Sigmoid colon (tissue), 7 donors: ENCODE measurements around the gene STYXL2. TPM values are rescaled to one million over a fixed set of nuclear protein-coding genes. Genes with fewer than 3 reads are reported as not detected.

Experiments
- DNase-seq: peaks from one replicate; pipeline ENCODE4 v3.0.0-alpha.2; 2019
- H3K27ac ChIP-seq, 4 donors: fragments of 200-600 bp; sonication (generic); one replicate each; pipeline ENCODE4 v1.5.1; 2016 to 2019; ENCODE audit warnings: mild to moderate bottlenecking in 1 of 4
- H3K27me3 ChIP-seq, 3 donors: fragments of 200-600 bp; sonication (generic); one replicate each; pipeline ENCODE4 v1.5.1; 2019; ENCODE audit warnings: mild to moderate bottlenecking in 1 of 3
- H3K36me3 ChIP-seq, 4 donors: fragments of 200-600 bp; sonication (generic); one replicate each; pipeline ENCODE4 v1.5.1; 2016 to 2019
- H3K4me1 ChIP-seq, 4 donors: fragments of 200-600 bp; sonication (generic); one replicate each; pipeline ENCODE4 v1.5.1; 2017 to 2019
- H3K4me3 ChIP-seq, 4 donors: fragments of 200-600 bp; sonication (generic); one replicate each; pipeline ENCODE4 v1.5.1; 2017 to 2019; ENCODE audit warnings: mild to moderate bottlenecking in 2 of 4, moderate library complexity in 1 of 4
- H3K9me3 ChIP-seq, 4 donors: fragments of 200-600 bp in 3 of 4; sonication (generic) in 3 of 4; one replicate each; pipeline versions ENCODE4 v1.5.1 to v1.6.1; 2013 to 2019
- EP300 ChIP-seq, 4 donors: sonication (generic); formaldehyde crosslinking; IDR thresholded peaks; one replicate each; pipeline ENCODE4 v1.6.1; 2017; ENCODE audit warnings: antibody characterized with exemption in 4 of 4
- POLR2A ChIP-seq, 2 donors: fragments of 450-650 bp; IDR thresholded peaks; one replicate each; pipeline ENCODE4 v1.6.1; 2016; ENCODE audit warnings: antibody characterized with exemption in 2 of 2, mild to moderate bottlenecking in 2 of 2, moderate library complexity in 2 of 2
- POLR2AphosphoS5 ChIP-seq, 4 donors: sonication (generic); formaldehyde crosslinking; IDR thresholded peaks; one replicate each; pipeline ENCODE4 v1.6.1; 2017; ENCODE audit warnings: antibody characterized with exemption in 4 of 4
- WGBS, 2 donors: extraction: QIAGEN DNeasy Blood & Tissue Kit; methylation state at CpG; one replicate each; pipeline ENCODE4 v1.1.7; 2013; 5-methylcytosine and 5-hydroxymethylcytosine counted together
- intact Hi-C: fragments of 100-400 bp; cut with DNase I; formaldehyde crosslinking; loops from one replicate; pipeline ENCODE4 v1.15.1; 2023
- polyA plus RNA-seq, 3 donors: library from polyadenylated mRNA; stranded (reverse); fragments of 200-250 nt; gene quantifications; one replicate each; pipeline ENCODE4 v1.2.3, GENCODE V29; 2013
- total RNA-seq, 4 donors: library from RNA; depleted of rRNA; stranded (reverse); fragments of >200 nt; gene quantifications; one replicate each; pipeline ENCODE4 v1.1.0, GENCODE V29; 2016
- TF ChIP-seq, protein P1 (sequence below), 4 experiments: fragments of 450-650 bp in 3 of 4; fragments of 200-600 bp in 1 of 4; IDR thresholded peaks; one replicate each; pipeline ENCODE4 v1.5.1; 2016 to 2019; ENCODE audit warnings: antibody characterized with exemption in 4 of 4, mild to moderate bottlenecking in 3 of 4, moderate library complexity in 2 of 4
- donor health status: healthy with polysubstance abuse.
- donor health status: Bipolar disorder and iron deficiency.
- donor health status: healthy.

Gene STYXL2
- total and polyA plus RNA-seq, 7 donors = 0.01 to 0.23 (median 0.16) TPM; not detected in 4

GRCh38 chr1:167110586-167110985 lies 16.7 kb downstream of the STYXL2 start:
- peaks cover 0 to 2% (median 0%) of the 10 kb centered on the region in 4 donors for H3K9me3 ChIP-seq
- no peak for TF ChIP-seq POLR2A (IDR thresholded peaks at IDR 0.05)
- no peak for TF ChIP-seq EP300 (IDR thresholded peaks at IDR 0.05)
- no peak for TF ChIP-seq POLR2AphosphoS5 (IDR thresholded peaks at IDR 0.05)
- TF ChIP-seq, protein P1, sequence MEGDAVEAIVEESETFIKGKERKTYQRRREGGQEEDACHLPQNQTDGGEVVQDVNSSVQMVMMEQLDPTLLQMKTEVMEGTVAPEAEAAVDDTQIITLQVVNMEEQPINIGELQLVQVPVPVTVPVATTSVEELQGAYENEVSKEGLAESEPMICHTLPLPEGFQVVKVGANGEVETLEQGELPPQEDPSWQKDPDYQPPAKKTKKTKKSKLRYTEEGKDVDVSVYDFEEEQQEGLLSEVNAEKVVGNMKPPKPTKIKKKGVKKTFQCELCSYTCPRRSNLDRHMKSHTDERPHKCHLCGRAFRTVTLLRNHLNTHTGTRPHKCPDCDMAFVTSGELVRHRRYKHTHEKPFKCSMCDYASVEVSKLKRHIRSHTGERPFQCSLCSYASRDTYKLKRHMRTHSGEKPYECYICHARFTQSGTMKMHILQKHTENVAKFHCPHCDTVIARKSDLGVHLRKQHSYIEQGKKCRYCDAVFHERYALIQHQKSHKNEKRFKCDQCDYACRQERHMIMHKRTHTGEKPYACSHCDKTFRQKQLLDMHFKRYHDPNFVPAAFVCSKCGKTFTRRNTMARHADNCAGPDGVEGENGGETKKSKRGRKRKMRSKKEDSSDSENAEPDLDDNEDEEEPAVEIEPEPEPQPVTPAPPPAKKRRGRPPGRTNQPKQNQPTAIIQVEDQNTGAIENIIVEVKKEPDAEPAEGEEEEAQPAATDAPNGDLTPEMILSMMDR (IDR thresholded peaks at IDR 0.05) = no peak
- no peak for DNase-seq
- no peaks in the 10 kb centered on the region for H3K27me3 ChIP-seq
- no peak overlapping the region for H3K4me3 ChIP-seq
- peaks cover 0 to 7% (median 2%) of the 10 kb centered on the region in 4 donors for H3K4me1 ChIP-seq
- intact Hi-C loops = no loop called here
- H3K36me3 ChIP-seq = no peaks in the 10 kb centered on the region
- no peak overlapping the region for H3K27ac ChIP-seq
- 52 to 90% methylated on average over 3 of the region's 3 CpGs for WGBS, 2 donors

DNA sequence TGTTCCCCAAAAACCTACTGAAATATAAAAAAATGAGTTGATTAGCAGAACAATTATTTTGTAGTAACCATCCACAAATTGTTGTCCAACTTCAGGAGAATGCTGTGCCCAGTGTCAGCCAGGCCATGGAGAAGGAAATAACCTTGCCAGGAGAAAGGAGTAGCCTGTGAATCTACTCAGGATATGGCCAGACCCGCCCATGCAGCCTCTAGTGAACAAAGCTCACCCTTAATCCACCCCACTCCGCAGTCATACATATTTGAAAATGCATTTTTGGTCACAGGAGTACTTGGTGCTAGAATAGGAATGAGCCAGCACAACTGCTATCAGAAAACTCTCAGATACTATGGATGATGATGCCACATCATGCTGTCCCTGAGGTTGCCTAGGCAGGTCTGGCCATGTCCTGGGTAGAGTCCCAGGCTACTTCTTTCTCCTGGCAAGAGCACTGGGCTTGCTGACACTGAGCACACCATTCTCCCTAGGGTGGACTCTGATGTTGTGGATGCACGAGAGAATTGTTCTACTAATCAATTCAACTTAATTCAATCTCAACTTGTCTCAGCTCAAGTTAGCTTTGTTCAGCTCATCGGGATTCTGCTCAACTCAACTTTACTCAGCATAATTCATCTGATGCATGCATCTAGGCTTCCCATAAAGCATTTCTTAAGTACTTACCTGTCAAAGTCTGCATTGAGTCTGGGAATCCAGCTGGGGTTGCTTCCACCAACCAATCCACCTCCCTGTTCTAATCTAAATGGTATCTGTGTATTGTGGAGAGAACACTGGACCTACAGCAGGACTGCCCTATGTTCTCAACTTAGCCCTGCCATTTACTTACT lies 18.2 kb downstream of the STYXL2 start:
- WGBS, 2 donors = 68 to 90% methylated on average over 4 of the region's 4 CpGs
- Histone ChIP-seq H3K9me3 (peaks cover 0 to 2% (median 0%) of the 10 kb centered on the region in 4 donors), H3K27me3 (peaks cover 0 to 2% (median 0%) of the 10 kb centered on the region in 3 donors), H3K27ac (no peak overlapping the region), H3K4me3 (no peak overlapping the region), H3K4me1 (no peaks in the 10 kb centered on the region), H3K36me3 (no peaks in the 10 kb centered on the region)
- intact Hi-C loops = no loop called here
- TF ChIP-seq POLR2A (IDR thresholded peaks at IDR 0.05) (no peak), EP300 (IDR thresholded peaks at IDR 0.05) (no peak), POLR2AphosphoS5 (IDR thresholded peaks at IDR 0.05) (no peak)
- TF ChIP-seq, protein P1 (IDR thresholded peaks at IDR 0.05) = no peak
- DNase-seq = no peak

GRCh38 chr1:167114725-167115124 lies 20.9 kb downstream of the STYXL2 start:
- H3K4me3 ChIP-seq = no peak overlapping the region
- H3K27ac ChIP-seq = no peak overlapping the region
- H3K9me3 ChIP-seq = peaks cover 0 to 2% (median 0%) of the 10 kb centered on the region in 4 donors
- H3K36me3 ChIP-seq = no peaks in the 10 kb centered on the region
- peaks cover 3 to 12% (median 4%) of the 10 kb centered on the region in 3 donors for H3K27me3 ChIP-seq
- H3K4me1 ChIP-seq = no peaks in the 10 kb centered on the region
- TF ChIP-seq, protein P1 (IDR thresholded peaks at IDR 0.05) = no peak
- TF ChIP-seq POLR2AphosphoS5 (IDR thresholded peaks at IDR 0.05) (no peak), POLR2A (IDR thresholded peaks at IDR 0.05) (no peak), EP300 (IDR thresholded peaks at IDR 0.05) (no peak)
- no peak for DNase-seq
- intact Hi-C loops = no loop called here

DNA sequence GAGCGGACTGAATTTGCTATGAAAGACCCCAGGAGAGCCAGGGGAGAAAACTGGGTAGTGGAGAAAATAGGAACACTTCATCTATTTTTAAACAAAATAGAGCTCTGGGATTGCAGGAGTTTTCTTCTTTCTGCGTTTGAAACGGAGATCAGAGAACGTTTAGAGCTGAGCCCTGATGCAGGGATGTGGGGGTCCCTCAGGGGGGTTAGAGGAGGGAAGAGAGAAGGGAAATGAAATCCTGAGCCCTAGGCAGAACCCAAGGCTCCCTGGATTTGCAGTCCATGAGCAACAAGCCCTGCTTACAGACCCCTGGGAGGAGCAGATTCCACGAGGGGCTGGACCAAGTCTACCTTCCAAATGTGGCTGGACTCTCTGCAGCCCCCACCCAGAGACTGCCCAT lies 21.8 kb downstream of the STYXL2 start:
- TF ChIP-seq POLR2A (IDR thresholded peaks at IDR 0.05) (no peak), POLR2AphosphoS5 (IDR thresholded peaks at IDR 0.05) (no peak), EP300 (IDR thresholded peaks at IDR 0.05) (no peak)
- TF ChIP-seq, protein P1 (IDR thresholded peaks at IDR 0.05) = no peak
- no peak for DNase-seq
- Histone ChIP-seq H3K4me1 (no peaks in the 10 kb centered on the region), H3K27me3 (peaks cover 3 to 13% (median 4%) of the 10 kb centered on the region in 3 donors), H3K9me3 (peaks cover 0 to under 1% (median 0%) of the 10 kb centered on the region in 4 donors), H3K27ac (no peak overlapping the region), H3K36me3 (no peaks in the 10 kb centered on the region), H3K4me3 (no peak overlapping the region)
- 80 to 90% methylated on average over 5 of the region's 5 CpGs for WGBS, 2 donors
- intact Hi-C loops = no loop called here
